Measurements from ENCODE around the gene ACOT7. TPM values are rescaled to one million over a fixed set of nuclear protein-coding genes. Genes with fewer than 3 reads are reported as not detected.
"Not testable (repeated sequence)": the region's sequence is repeated elsewhere in the genome, so short reads cannot be mapped to it uniquely, and the experiment has no call there.

Gene ACOT7
- total RNA-seq, 1 donor from 2014 or later: 107 TPM

DNA sequence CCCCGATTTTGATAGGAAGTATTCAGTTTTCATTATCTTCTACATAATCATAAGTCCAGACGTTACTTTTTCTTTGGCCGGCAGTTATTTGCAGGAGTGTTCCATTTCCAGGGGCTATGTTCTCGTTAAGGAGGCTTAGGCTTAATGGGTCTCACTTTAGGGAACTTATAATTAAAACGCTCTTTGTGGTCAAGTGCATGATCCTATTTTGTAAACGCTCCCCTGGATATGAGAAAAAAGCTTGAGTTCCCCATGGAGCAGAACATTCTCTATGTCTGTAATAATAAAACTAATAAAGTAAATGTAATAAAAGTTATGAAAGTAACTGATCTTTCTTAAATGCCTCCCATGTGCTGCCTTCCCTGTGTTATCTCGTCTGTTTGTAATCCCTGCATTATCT, 84.0 kb downstream of the ACOT7 start:
- no peaks in the 10 kb centered on the region for H3K27me3 Mint-ChIP-seq (ENCODE audit: low read depth)
- H3K36me3 Mint-ChIP-seq (ENCODE audit: low read depth): peaks cover 29% of the 10 kb centered on the region
- peak overlapping the region; percentile 70 for H3K27ac Mint-ChIP-seq (ENCODE audit: unreplicated experiment)
- TF ChIP-seq CTCF (conservative IDR thresholded peaks at IDR 0.05): no peak
- H3K4me3 Mint-ChIP-seq: no peak overlapping the region
- H3K9me3 Mint-ChIP-seq: no peaks in the 10 kb centered on the region
- H3K4me1 Mint-ChIP-seq: no peaks in the 10 kb centered on the region
- DNase-seq (ENCODE audit: low read depth, low spot score): no peak

DNA sequence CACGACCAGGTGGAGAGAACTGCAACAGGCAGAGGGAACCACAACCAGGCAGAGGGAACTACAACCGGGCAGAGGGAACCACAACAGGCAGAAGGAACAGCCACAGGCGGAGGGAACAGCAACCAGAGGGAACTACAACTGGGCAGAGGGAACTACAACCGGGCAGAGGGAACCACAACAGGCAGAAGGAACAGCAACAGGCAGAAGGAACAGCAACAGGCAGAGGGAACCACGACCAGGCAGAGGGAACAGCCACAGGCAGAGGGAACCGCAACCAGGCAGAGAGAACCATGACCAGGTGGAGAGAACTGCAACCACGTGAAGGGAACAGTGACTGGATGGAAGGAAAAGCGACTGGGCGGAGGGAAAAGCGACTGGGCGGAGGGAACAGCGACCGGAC, 85.1 kb downstream of the ACOT7 start:
- no peaks in the 10 kb centered on the region for H3K4me1 Mint-ChIP-seq
- H3K9me3 Mint-ChIP-seq: no peaks in the 10 kb centered on the region
- no peak for TF ChIP-seq CTCF (conservative IDR thresholded peaks at IDR 0.05)
- peak overlapping the region; percentile 43 for H3K27ac Mint-ChIP-seq (ENCODE audit: unreplicated experiment)
- peaks cover 28% of the 10 kb centered on the region for H3K36me3 Mint-ChIP-seq (ENCODE audit: low read depth)
- no peak overlapping the region for H3K4me3 Mint-ChIP-seq
- DNase-seq (ENCODE audit: low read depth, low spot score): no peak
- no peaks in the 10 kb centered on the region for H3K27me3 Mint-ChIP-seq (ENCODE audit: low read depth)

DNA sequence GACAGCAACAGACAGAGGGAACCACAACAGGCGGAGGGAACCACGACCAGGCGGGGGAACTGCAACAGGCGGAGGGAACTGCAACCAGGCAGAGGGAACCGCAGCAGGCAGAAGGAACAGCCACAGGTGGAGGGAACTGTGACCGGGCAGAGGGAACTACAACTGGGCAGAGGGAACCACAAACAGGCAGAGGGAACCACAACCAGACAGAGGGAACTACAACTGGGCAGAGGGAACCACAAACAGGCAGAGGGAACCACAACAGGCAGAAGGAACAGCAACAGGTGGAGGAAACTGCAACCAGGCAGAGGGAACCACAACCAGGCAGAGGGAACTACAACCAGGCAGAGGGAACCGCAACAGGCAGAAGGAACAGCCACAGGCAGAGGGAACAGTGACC, 85.9 kb downstream of the ACOT7 start:
- peaks cover 28% of the 10 kb centered on the region for H3K36me3 Mint-ChIP-seq (ENCODE audit: low read depth)
- not testable (repeated sequence) for H3K27me3 Mint-ChIP-seq (ENCODE audit: low read depth); H3K9me3 Mint-ChIP-seq; DNase-seq (ENCODE audit: low read depth, low spot score); H3K4me3 Mint-ChIP-seq; H3K4me1 Mint-ChIP-seq; H3K27ac Mint-ChIP-seq (ENCODE audit: unreplicated experiment)

DNA sequence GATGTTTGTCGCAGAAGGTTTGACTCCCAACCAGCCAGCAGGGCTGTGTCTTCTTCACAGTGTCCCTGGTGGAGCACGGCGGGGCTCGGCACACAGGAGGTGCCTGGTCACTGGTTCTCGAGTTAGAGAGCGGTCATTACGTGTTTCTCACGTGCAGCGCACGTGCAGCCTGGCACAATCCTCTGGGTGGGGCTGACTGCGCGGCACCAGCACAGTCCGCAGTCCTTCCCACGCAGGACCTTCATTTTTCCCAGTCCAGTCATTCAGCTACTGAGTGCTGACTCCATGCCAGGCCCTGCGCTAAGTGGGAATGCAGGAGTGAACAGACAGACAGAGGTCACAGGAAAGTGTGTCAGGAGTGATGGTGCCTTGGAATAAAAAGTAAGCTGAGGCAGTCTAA, 86.5 kb downstream of the ACOT7 start:
- Mint-ChIP-seq H3K4me3 (no peak overlapping the region), H3K27ac (ENCODE audit: unreplicated experiment) (peak overlapping the region; percentile 97), H3K4me1 (no peaks in the 10 kb centered on the region), H3K36me3 (ENCODE audit: low read depth) (peaks cover 28% of the 10 kb centered on the region), H3K9me3 (no peaks in the 10 kb centered on the region), H3K27me3 (ENCODE audit: low read depth) (no peaks in the 10 kb centered on the region)
- DNase-seq (ENCODE audit: low read depth, low spot score): no peak
- no peak for TF ChIP-seq CTCF (conservative IDR thresholded peaks at IDR 0.05)

DNA sequence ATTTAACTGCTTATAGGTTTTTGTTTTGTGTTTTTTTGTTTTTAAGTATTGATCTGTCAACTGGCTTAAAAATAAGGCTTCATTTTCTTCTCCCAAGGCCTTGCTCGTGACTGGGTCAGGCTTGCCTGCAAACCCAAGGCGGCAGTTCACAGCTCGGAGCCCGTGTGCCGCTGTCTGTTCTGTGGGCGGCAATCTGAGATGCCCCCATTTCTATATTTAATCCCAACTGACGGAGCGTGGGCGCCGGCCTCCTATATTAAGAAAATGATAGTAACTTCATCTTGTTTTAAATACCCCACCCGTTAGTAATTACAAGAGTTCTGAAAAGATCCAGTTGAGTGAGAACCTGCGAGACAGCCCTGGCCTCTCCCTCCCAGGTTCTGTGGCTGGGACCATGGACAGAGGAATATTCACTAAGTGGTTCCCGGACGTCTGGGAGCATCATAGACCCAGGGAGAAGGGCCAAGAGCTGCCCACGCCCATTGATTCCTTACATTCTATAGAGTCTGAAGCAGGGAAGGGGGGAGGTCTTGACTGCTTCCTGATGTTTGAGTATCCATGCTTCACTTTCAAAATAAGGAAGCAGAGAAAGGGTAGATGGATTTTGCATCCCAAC, 90.1 kb downstream of the ACOT7 start:
- no peak for TF ChIP-seq CTCF (conservative IDR thresholded peaks at IDR 0.05)
- peaks cover 24% of the 10 kb centered on the region for H3K36me3 Mint-ChIP-seq (ENCODE audit: low read depth)
- no peak overlapping the region for H3K27ac Mint-ChIP-seq (ENCODE audit: unreplicated experiment)
- no peak for DNase-seq (ENCODE audit: low read depth, low spot score)
- H3K4me1 Mint-ChIP-seq: peaks cover 3% of the 10 kb centered on the region
- no peak overlapping the region for H3K4me3 Mint-ChIP-seq
- no peaks in the 10 kb centered on the region for H3K9me3 Mint-ChIP-seq
- H3K27me3 Mint-ChIP-seq (ENCODE audit: low read depth): no peaks in the 10 kb centered on the region

- no peak for TF ChIP-seq CTCF (conservative IDR thresholded peaks at IDR 0.05)
- Mint-ChIP-seq H3K36me3 (ENCODE audit: low read depth) (peaks cover 20% of the 10 kb centered on the region), H3K9me3 (no peaks in the 10 kb centered on the region), H3K4me1 (peaks cover 3% of the 10 kb centered on the region), H3K4me3 (no peak overlapping the region), H3K27ac (ENCODE audit: unreplicated experiment) (no peak overlapping the region), H3K27me3 (ENCODE audit: low read depth) (no peaks in the 10 kb centered on the region)
- DNase-seq (ENCODE audit: low read depth, low spot score): no peak
These were observed 91.0 kb downstream of the ACOT7 start for GRCh38 chr1:6302568-6302967.

Measured in neural crest cell (in vitro differentiated cells).